Endodermal cell (in vitro differentiated cells): ENCODE measurements around the gene ZSCAN5A. TPM values are rescaled to one million over a fixed set of nuclear protein-coding genes. Genes with fewer than 3 reads are reported as not detected.

Source experiments
- DNase-seq: peaks from one replicate; pipeline ENCODE4 v3.0.0-alpha.2; 2017
- H3K27ac ChIP-seq: 2 replicates; pipeline ENCODE4 v1.5.1; 2013; ENCODE audit warnings: mild to moderate bottlenecking, low read depth, low read length, moderate library complexity
- H3K27me3 ChIP-seq: 2 replicates; pipeline ENCODE4 v1.6.1; 2013; ENCODE audit warnings: mild to moderate bottlenecking, low read length, moderate library complexity; ENCODE audit not compliant: insufficient read depth, control insufficient read depth, poor library complexity, severe bottlenecking
- H3K36me3 ChIP-seq: 2 replicates; pipeline ENCODE4 v1.7.0; 2013; ENCODE audit warnings: mild to moderate bottlenecking, low read length, moderate library complexity; ENCODE audit not compliant: control insufficient read depth, insufficient read depth
- H3K4me1 ChIP-seq: one replicate; pipeline ENCODE4 v1.7.0; 2013; ENCODE audit warnings: low read length; ENCODE audit not compliant: control insufficient read depth, insufficient read depth
- H3K4me3 ChIP-seq: 2 replicates; pipeline ENCODE4 v1.5.1; 2013; ENCODE audit warnings: mild to moderate bottlenecking, low read length, moderate library complexity
- H3K9ac ChIP-seq: 2 replicates; pipeline ENCODE4 v1.6.1; 2013; ENCODE audit warnings: mild to moderate bottlenecking, low read length, moderate library complexity; ENCODE audit not compliant: poor library complexity, severe bottlenecking; ENCODE audit errors: extremely low read depth
- H3K9me3 ChIP-seq: 2 replicates; pipeline ENCODE4 v1.6.1; 2013; ENCODE audit warnings: mild to moderate bottlenecking, low read length, moderate library complexity; ENCODE audit not compliant: control insufficient read depth
- H3K27ac Mint-ChIP-seq: 2 replicates; pipeline ENCODE4 v1.8.0; 2020; ENCODE audit warnings: mixed read lengths
- H3K27me3 Mint-ChIP-seq: 2 replicates; pipeline ENCODE4 v1.8.0; 2021; ENCODE audit warnings: mild to moderate bottlenecking, mixed read lengths; ENCODE audit not compliant: insufficient read depth
- H3K36me3 Mint-ChIP-seq: 2 replicates; pipeline ENCODE4 v1.8.0; 2020; ENCODE audit warnings: low read depth, mixed read lengths
- H3K4me1 Mint-ChIP-seq: 2 replicates; pipeline ENCODE4 v1.8.0; 2020; ENCODE audit warnings: mixed read lengths
- H3K4me3 Mint-ChIP-seq: 2 replicates; pipeline ENCODE4 v1.8.0; 2020; ENCODE audit warnings: mild to moderate bottlenecking, moderate library complexity, mixed read lengths
- H3K9me3 Mint-ChIP-seq: 2 replicates; pipeline ENCODE4 v1.8.0; 2020; ENCODE audit warnings: mild to moderate bottlenecking, mixed read lengths
- CTCF ChIP-seq: fragments of 200-600 bp; sonication (generic); conservative IDR thresholded peaks from 2 replicates; pipeline ENCODE4 v1.5.0; 2021; ENCODE audit warnings: antibody characterized with exemption, mild to moderate bottlenecking
- WGBS, 2 experiments: methylation state at CpG; one replicate each; pipeline versions ENCODE4 v1.1.5 to v1.1.7; 2013; ENCODE audit warnings: missing lambda C conversion rate in 2 of 2, mixed read lengths in 1 of 2; ENCODE audit not compliant: insufficient coverage in 1 of 2, insufficient read length in 1 of 2; 5-methylcytosine and 5-hydroxymethylcytosine counted together
- total RNA-seq, 2 donors: library from RNA; stranded (reverse); fragmentation: NEBNext Ultra II Directional in 1 of 2; extraction: Animal tissue kit (Norgen Biotek cat#: 25700) in 1 of 2; gene quantifications; 2 replicates in 1 of 2; 3 replicates in 1 of 2; pipeline ENCODE4 v1.2.1, GENCODE V29; 2021

ZSCAN5A gene
- total RNA-seq, 2 donors from 2014 or later: 11.9 to 20.8 TPM

- TF ChIP-seq CTCF: no peak
- H3K9ac ChIP-seq: no peak overlapping the region
- no peak overlapping the region for H3K27ac ChIP-seq
- Mint-ChIP-seq H3K36me3 (peaks cover 32% of the 10 kb centered on the region), H3K4me1 (no peaks in the 10 kb centered on the region), H3K27me3 (no peaks in the 10 kb centered on the region), H3K9me3 (peaks cover 58% of the 10 kb centered on the region), H3K27ac (no peak overlapping the region), H3K4me3 (no peak overlapping the region)
- no peaks in the 10 kb centered on the region for H3K36me3 ChIP-seq
- H3K27me3 ChIP-seq: no peaks in the 10 kb centered on the region
- H3K4me3 ChIP-seq: no peak overlapping the region
- H3K4me1 ChIP-seq: no peaks in the 10 kb centered on the region
- DNase-seq: no peak
- H3K9me3 ChIP-seq: peaks cover 26% of the 10 kb centered on the region
- WGBS, 2 experiments: 100% methylated on average over 1 of the region's 1 CpG; no CpG with 5 or more reads in 1 of the 2 experiments
Observed at GRCh38 chr19:56355517-56355916, 40.9 kb upstream of the ZSCAN5A start.

GRCh38 chr19:56351208-56351607 lies 36.6 kb upstream of the ZSCAN5A start:
- H3K4me1 ChIP-seq: no peaks in the 10 kb centered on the region
- peaks cover 6% of the 10 kb centered on the region for H3K4me1 Mint-ChIP-seq
- peaks cover 43% of the 10 kb centered on the region for H3K9me3 Mint-ChIP-seq
- H3K36me3 ChIP-seq: no peaks in the 10 kb centered on the region
- DNase-seq: no peak
- no peak overlapping the region for H3K27ac Mint-ChIP-seq
- H3K9me3 ChIP-seq: peaks cover 24% of the 10 kb centered on the region
- H3K27me3 Mint-ChIP-seq: no peaks in the 10 kb centered on the region
- H3K9ac ChIP-seq: no peak overlapping the region
- no peak overlapping the region for H3K4me3 Mint-ChIP-seq
- no peak overlapping the region for H3K27ac ChIP-seq
- peaks cover 5% of the 10 kb centered on the region for H3K36me3 Mint-ChIP-seq
- WGBS, 2 experiments: 74 to 79% methylated on average over 5 to 6 of the region's 6 CpGs
- H3K27me3 ChIP-seq: no peaks in the 10 kb centered on the region
- no peak overlapping the region for H3K4me3 ChIP-seq
- no peak for TF ChIP-seq CTCF

GRCh38 chr19:56350416-56351045 lies 35.9 kb upstream of the ZSCAN5A start:
- no peak overlapping the region for H3K27ac ChIP-seq
- peaks cover 49% of the 10 kb centered on the region for H3K9me3 Mint-ChIP-seq
- H3K36me3 Mint-ChIP-seq: no peaks in the 10 kb centered on the region
- peaks cover 30% of the 10 kb centered on the region for H3K9me3 ChIP-seq
- no peak overlapping the region for H3K27ac Mint-ChIP-seq
- H3K4me1 Mint-ChIP-seq: peaks cover 6% of the 10 kb centered on the region
- TF ChIP-seq CTCF: peak; percentile 88
- 25 to 32% methylated on average over 5 to 7 of the region's 8 CpGs for WGBS, 2 experiments
- H3K4me3 ChIP-seq: no peak overlapping the region
- DNase-seq: peak; percentile 73
- no peaks in the 10 kb centered on the region for H3K36me3 ChIP-seq
- no peak overlapping the region for H3K4me3 Mint-ChIP-seq
- H3K4me1 ChIP-seq: no peaks in the 10 kb centered on the region
- no peak overlapping the region for H3K9ac ChIP-seq
- H3K27me3 ChIP-seq: no peaks in the 10 kb centered on the region
- H3K27me3 Mint-ChIP-seq: no peaks in the 10 kb centered on the region
